HG02763 (cell line): ENCODE results near the gene RASA4B.
"Not testable (repeated sequence)": the region's sequence is repeated elsewhere in the genome, so short reads cannot be mapped to it uniquely, and the experiment has no call there.

Experiments
- ATAC-seq: cut with Tn5 transposase; IDR thresholded peaks from one replicate; pipeline ENCODE4 v1.9.1; 2021; ENCODE audit warnings: mild to moderate bottlenecking, moderate library complexity; ENCODE audit not compliant: unreplicated experiment

RASA4B gene

GRCh38 chr7:102511860-102512522 lies 5.6 kb downstream of the RASA4B start:
- ATAC-seq = peak; percentile 38

GRCh38 chr7:102510575-102510974 lies 7.0 kb downstream of the RASA4B start:
- not testable (repeated sequence) for ATAC-seq

GRCh38 chr7:102507410-102508088 lies 10.0 kb downstream of the RASA4B start:
- ATAC-seq = not testable (repeated sequence)

- not testable (repeated sequence) for ATAC-seq
These were observed 12.0 kb downstream of the RASA4B start for GRCh38 chr7:102505298-102506185.

GRCh38 chr7:102503141-102503540 lies 14.4 kb downstream of the RASA4B start:
- not testable (repeated sequence) for ATAC-seq

- ATAC-seq = not testable (repeated sequence)
These were observed 19.3 kb downstream of the RASA4B start for GRCh38 chr7:102498321-102498720.

- not testable (repeated sequence) for ATAC-seq
These were observed 20.3 kb downstream of the RASA4B start for GRCh38 chr7:102497308-102497707.

GRCh38 chr7:102496861-102497260 lies 20.7 kb downstream of the RASA4B start:
- not testable (repeated sequence) for ATAC-seq

- ATAC-seq = peak; percentile 69
These were observed 23.0 kb downstream of the RASA4B start for GRCh38 chr7:102494473-102495149.

GRCh38 chr7:102494026-102494425 lies 23.6 kb downstream of the RASA4B start:
- ATAC-seq = not testable (repeated sequence)

- not testable (repeated sequence) for ATAC-seq
These were observed 24.2 kb downstream of the RASA4B start for GRCh38 chr7:102493220-102493935.

GRCh38 chr7:102490529-102491075 lies 27.0 kb downstream of the RASA4B start:
- ATAC-seq = not testable (repeated sequence)

- ATAC-seq = not testable (repeated sequence)
These were observed 33.3 kb downstream of the RASA4B start for GRCh38 chr7:102484317-102484716.

GRCh38 chr7:102481962-102482361 lies 35.6 kb downstream of the RASA4B start:
- not testable (repeated sequence) for ATAC-seq

GRCh38 chr7:102479982-102480637 lies 37.5 kb downstream of the RASA4B start:
- ATAC-seq = not testable (repeated sequence)

GRCh38 chr7:102479209-102479584 lies 38.4 kb downstream of the RASA4B start:
- peak; percentile 26 for ATAC-seq

- ATAC-seq = peak; percentile 83
These were observed 39.0 kb downstream of the RASA4B start, which contains the start of gene POLR2J for GRCh38 chr7:102478314-102479208. Gene POLR2J (minus strand): TSS chr7:102478922. CDS start chr7:102478860, 62 bp downstream.
